ENCODE data around the gene TCHHL1.

The TCHHL1 gene

DNA sequence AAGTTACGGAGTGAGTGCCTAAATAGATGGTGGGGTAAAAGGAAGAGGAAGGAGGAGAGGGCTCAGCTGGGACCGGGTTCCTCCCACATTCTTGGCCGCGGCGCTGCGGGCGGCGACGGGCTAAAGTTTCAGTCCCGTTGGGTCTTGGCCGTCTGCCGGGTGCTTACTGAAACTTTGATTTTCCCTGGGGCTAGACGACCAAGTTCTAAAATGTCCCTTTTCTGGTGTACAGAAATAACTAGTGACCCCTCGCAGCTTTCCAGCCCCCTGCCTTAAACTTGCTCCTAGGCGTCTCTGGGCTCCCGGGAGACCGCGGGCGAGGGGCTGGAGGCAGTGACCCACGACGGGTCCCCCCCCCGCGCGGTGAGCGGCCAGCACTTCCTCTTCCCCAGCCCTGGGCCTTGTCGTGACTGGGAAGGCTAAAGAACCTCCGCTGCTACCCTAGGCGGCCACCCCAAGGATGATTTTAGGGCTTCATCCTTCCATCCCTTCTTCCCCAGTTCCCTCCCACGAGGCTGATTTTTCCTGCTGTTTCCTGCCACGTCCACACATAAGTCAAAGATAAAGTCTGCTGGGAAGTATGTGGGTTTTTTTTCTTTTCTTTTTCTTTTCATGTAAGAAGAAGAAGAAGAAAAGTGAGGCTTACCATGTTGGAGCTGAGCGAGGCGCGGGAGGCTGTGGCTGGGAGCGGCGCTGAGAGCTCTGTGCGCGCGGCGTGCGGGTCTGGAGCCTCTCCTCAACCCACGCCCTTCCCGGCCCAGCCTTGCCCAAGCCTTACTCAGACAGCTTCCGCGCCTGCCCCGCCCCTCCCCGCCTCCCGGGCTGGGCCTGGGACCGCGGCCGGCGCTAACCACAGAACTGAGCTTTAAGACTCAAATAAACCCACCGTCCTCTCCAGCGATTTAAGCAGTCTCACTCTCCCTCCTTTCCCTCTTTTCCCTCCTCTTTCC, 52.3 kb downstream of the TCHHL1 start, which contains the start of gene S100A11:
Gene S100A11 (minus strand): TSS at position 738 of the 950 bp plus-strand sequence. CDS start 89 bp downstream, at position 649.
- peak; percentile 64 for DNase-seq

GRCh38 chr1:152035539-152036266, 53.2 kb downstream of the TCHHL1 start:
- DNase-seq, result no peak

- peak; percentile 51 for DNase-seq
Measured at GRCh38 chr1:152034654-152035538, 54.0 kb downstream of the TCHHL1 start.

DNA sequence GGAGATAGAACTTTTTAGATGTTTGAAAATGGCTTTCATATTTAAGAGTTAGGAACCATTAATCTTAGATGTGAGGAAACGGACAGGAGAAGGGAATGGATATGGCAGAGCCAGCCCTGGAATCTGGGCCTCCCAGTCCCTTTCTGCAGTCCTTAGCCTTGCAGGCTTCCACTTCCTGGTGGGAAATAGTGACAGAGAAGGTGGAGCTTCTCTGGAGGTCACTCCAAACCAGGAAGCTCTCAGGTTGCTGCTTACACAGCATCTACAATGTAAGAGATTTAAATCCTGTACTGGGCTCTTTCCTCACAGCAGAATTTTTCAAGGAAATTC, 54.6 kb downstream of the TCHHL1 start:
- DNase-seq, result no peak
